Measurements from ENCODE around the gene SLC35F4.

SLC35F4 gene

DNA sequence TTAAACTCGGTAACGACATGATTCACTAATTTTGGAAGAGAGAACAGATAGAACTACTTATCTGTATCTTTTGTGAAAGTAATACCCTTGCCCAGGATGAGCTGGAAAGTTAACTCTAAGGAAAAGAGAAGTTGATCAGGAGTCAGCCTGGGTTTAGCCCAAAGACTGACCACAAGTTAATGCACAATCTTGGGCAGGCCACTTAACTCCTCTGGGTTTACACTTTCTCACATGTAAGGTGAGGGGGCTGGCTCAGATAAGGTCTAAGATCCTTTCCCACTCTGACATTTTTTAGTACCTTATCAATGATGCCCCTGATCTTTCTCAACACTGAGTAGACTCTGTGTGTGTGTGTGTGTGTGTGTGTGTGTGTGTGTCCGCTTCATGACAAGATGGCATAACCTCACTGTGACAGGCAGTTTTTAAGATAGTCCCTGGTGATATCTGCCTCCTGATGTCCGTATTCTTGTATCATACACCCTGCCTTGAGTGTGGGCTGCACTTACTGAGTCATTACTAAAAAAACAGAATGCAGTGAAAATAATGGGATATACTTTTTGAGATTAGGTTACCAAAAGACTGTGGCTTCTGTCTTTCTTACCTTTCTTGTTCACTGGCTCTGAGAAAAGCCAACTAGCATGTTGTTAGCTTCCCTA is 316.0 kb downstream of the SLC35F4 start:
- H3K4me3 ChIP-seq (ENCODE audit: low read depth, low read length) = no peak overlapping the region
- no peak for DNase-seq (ENCODE audit: low read depth)
- TF ChIP-seq CTCF (IDR thresholded peaks at IDR 0.05; ENCODE audit: control insufficient read depth, extremely low read depth, insufficient read depth) = no peak

GRCh38 chr14:57549016-57549564 is 316.8 kb downstream of the SLC35F4 start:
- TF ChIP-seq CTCF (IDR thresholded peaks at IDR 0.05; ENCODE audit: control insufficient read depth, extremely low read depth, insufficient read depth) = no peak
- no peak overlapping the region for H3K4me3 ChIP-seq (ENCODE audit: low read depth, low read length)
- DNase-seq (ENCODE audit: low read depth) = no peak

- H3K4me3 ChIP-seq (ENCODE audit: low read depth, low read length) = no peak overlapping the region
- no peak for DNase-seq (ENCODE audit: low read depth)
- no peak for TF ChIP-seq CTCF (IDR thresholded peaks at IDR 0.05; ENCODE audit: control insufficient read depth, extremely low read depth, insufficient read depth)
Measured at GRCh38 chr14:57547131-57547530, 318.8 kb downstream of the SLC35F4 start.

- peak; percentile 41 for DNase-seq (ENCODE audit: low read depth)
- TF ChIP-seq CTCF (IDR thresholded peaks at IDR 0.05; ENCODE audit: control insufficient read depth, extremely low read depth, insufficient read depth) = peak; percentile 71
- no peak overlapping the region for H3K4me3 ChIP-seq (ENCODE audit: low read depth, low read length)
Measured at GRCh38 chr14:57533214-57533613, 332.7 kb downstream of the SLC35F4 start.

GRCh38 chr14:57530571-57530970 is 335.3 kb downstream of the SLC35F4 start:
- no peak for DNase-seq (ENCODE audit: low read depth)
- TF ChIP-seq CTCF (IDR thresholded peaks at IDR 0.05; ENCODE audit: control insufficient read depth, extremely low read depth, insufficient read depth) = no peak
- no peak overlapping the region for H3K4me3 ChIP-seq (ENCODE audit: low read depth, low read length)

DNA sequence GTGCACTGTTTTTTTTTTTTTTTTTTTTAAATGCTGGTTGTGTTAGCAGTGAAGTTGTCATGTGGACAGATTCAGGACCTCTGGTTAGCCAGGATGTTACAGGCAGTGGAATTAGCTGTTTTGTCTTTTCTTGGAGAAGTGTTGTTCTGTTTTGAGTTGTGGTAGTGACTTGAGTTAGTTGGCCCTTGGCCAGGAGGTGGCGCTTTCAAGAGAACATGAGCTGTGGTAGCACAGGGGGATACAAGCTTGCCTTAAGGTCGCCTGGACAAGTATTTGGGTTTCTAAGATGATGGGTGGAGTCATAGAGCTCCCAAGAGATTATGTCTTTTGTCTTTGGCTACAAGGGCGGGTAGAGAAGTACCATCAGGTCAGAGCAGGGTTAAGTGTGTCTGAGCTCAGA is 338.9 kb downstream of the SLC35F4 start:
- no peak overlapping the region for H3K4me3 ChIP-seq (ENCODE audit: low read depth, low read length)
- no peak for DNase-seq (ENCODE audit: low read depth)
- TF ChIP-seq CTCF (IDR thresholded peaks at IDR 0.05; ENCODE audit: control insufficient read depth, extremely low read depth, insufficient read depth) = no peak

DNA sequence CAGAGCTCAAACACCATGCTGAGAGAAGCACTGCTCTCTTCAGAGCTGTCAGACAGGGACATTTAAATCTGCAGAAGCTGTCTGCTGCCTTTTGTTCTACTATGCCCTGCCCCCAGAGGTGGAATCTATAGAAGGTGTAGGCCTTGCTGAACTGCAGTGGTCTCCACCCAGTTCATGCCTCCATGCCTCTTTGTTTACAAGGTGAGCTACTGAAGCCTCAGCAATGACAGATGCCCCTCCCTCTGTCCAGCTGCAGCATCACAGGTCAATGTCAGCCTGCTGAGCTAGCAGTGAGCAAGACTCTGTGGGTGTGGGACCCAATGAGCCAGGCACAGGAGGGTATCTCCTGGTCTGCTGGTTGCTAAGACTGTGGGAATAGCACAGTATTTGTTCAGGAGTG is 346.8 kb downstream of the SLC35F4 start:
- no peak for TF ChIP-seq CTCF (IDR thresholded peaks at IDR 0.05; ENCODE audit: control insufficient read depth, extremely low read depth, insufficient read depth)
- DNase-seq (ENCODE audit: low read depth) = no peak
- H3K4me3 ChIP-seq (ENCODE audit: low read depth, low read length) = no peak overlapping the region

Measured in LNCaP clone FGC (cell line).